GM21528 (cell line): ENCODE data around the gene DPH6.

Experiments
- ATAC-seq: cut with Tn5 transposase; IDR thresholded peaks from one replicate; pipeline ENCODE4 v1.9.1; 2021; ENCODE audit warnings: mild to moderate bottlenecking, moderate library complexity; ENCODE audit not compliant: unreplicated experiment, low FRiP score

DPH6 gene

DNA sequence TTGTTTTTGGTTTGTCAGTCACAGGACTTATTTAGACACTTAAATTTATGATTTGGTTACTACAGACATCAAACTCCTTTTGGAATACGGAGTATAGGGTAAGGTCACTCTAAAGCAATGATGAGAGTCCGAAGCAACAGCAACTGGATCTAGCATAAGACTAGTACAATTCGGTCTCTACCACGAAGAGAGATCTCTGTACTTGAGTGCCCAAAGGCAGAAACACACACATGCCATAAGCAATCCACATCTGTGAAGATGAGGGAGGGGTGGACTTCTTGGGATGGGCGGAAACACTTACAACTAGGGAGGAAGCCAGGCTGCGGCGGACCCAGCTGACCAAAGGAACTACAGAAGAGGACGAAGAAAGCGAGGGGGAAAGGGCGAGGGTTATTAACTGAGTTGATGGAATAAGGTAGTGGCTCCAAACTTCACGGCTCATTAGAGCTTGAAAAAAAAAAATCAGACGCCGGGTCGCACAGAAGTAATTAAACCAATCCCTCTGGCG lies 595 bp downstream of the DPH6 start:
- peak; percentile 24 for ATAC-seq

DNA sequence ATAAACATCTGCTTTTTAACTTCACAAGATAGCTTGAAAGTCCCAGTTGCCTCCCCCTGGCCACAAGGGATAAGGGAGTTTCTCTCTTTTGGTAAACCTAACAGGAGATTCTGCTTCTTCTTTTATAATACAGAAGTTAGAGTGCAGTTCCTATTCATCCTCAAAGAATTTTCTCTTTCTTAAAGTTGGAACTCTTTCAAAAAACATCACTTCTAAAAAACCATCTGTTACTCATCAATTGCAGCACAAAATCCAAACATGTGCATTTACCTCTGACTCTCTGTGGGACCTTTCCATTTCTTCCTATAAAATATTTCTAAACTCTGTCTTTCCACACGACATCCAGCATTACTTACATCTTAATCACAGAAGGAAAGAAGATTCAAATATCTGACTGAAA lies 5.1 kb downstream of the DPH6 start:
- ATAC-seq = no peak

DNA sequence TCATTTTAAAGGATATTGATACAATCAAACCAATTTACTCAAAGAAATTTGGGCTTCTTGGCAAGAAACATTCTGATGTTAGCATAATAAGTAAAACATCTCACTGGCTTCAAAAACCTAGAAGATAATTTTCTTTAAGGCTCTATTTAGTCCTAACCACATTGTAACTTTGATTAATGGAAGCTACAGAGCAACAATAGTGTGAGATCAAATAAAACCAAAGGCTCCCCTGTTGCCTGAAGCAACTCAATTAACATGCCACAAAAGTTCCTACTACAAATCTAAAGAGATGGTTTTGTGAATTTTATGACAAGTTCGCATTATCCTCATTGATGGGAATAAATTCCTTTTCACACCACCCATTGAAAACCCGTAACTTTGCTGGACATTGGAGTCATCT lies 5.9 kb downstream of the DPH6 start:
- no peak for ATAC-seq

DNA sequence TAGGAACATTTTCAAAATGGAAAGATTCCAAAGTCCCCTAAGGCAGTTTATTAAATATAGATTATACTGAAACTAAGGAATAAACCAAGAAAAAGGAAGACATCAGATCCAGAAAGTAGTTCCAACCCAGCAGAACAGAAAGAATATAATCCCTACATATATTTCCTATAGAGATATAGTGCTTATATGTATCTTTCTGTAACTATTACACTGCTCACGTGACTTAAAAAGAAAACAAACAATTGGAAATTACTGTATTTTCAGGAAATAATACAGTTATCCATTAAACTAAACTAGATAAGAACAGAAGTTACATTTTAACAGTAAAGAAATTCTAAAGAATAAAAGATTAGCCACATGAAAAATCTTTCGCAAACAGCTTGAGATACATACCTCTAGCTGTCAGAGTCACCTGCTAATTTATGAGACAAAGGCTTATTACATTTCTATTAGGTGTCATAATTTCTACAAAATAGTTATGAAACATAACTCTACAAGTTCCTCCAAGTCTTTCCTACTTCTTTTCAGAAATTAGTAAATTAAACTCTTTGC lies 10.5 kb downstream of the DPH6 start:
- no peak for ATAC-seq

DNA sequence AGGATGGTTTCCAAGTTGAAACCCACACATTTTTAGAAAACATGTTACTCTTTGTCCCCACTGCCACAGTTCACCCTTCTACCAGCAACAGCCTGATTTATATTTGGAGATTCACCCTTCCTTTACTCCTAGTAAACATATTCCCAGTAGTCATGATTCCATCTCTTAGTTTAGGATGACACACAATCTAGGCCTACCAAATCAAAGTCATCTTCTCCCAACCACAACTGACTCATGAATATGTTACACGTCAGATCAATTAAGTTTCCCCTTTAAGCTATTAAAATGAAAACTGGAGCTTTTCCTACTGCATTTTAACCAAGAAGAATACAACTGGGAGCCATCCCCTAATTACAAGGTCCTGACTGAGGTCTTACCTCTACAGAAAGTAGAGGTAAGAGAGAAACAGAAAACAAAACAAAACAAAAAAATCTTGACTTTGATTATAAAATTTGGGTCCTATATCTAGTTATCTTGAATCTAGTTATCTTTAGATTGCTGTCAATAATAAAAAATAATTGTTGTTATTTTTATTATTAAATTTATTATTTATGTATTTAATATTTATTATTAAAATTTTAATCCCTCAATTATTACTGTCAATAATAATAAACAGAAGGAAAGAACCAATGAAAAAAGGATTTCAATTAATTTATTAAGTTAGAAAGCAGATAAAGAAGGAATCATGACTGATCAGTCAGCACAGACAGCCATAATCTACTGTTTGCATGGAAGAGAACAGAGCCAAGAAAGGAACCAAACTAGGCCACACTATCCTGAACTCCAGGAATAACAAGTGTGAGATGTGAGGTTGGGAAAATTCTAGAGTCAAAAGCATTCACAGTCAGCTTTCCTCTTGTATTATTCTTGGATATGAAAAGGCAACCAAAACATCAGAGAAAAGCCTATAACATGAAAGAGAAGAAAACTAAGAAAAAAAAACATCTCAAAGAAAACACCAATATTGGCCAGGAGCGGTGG lies 12.5 kb downstream of the DPH6 start:
- ATAC-seq = no peak

DNA sequence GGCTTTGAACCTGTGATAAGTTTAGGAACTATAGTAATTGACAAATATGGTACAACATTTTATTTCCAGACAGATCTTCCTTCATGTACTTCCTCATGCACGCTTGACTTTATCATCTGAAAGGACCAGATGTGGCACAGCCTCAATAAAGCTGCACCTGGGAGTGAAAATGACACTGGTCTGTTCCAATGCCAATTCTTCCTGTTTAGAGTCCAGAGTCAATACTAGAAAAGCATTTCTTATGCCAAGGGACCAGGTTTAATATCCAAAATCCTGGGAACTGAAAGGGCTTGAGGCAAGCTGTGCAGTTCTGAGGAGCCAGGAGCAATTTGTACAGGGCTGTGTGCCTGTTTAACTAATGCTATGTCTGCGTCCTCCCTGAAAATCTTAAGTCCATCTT lies 15.3 kb downstream of the DPH6 start:
- no peak for ATAC-seq

DNA sequence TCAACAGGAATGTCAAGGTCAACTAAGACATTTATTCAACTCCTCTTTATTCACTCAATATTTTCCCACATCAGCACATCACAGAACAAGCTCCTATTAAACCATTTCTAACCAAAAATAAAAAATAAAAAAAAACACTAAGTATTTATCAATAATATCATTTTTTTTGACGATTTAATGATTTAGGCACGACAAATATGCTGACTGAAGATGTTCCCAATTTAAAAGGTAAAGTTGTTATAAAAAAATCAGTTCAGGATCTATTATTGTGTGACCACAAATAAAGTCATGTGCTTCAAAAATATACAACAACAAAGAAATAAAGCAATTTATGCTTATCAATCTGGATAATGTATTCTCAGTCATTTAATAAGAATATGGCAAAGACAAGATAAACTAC lies 16.2 kb downstream of the DPH6 start:
- no peak for ATAC-seq

DNA sequence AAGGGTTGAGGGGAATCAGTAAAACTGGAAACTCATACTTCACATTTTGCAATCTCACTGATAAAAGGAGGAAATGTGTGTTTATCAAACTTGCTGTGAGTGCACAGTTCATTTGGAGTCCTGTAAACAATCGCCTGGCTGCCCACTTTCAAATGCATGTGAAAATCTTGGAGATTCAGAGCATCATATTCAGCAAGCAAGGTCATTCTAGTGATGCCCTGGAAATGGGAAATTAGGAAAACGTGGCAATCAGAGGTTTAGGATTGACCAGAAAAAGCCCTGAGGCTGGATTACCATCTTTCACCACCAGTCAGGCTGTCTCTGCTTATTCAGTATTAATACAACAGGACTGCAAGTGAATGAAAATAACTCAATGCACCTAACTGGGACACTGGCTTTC lies 23.9 kb downstream of the DPH6 start:
- ATAC-seq = no peak

DNA sequence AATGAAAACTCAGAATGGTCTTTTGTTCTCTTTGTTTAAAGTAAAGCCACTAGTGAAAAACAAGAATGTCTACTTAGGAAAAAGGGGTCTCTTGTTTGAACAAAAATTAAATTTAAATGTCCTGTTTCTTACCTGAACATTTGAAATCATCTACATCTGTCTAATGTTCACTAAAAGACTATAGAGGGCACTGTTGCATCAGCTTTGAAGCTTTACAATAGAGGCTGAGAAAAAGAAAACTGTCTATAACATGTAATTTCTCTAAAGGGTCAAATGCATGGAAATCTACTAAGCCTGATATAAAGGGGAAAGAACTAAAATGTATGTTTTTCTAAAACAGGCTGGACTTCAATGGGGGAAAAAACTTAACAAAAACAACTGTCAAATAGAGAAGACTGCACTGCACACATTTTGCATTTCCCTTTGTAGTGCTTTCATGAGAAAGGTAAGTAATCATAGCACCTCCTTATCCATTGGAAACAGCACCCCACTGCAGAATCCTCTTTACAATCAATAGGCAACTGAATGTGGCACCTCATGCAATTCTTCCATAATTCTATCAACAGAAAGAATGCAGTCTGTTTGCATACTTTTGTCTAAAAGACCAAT lies 26.3 kb downstream of the DPH6 start:
- ATAC-seq = peak; percentile 81

DNA sequence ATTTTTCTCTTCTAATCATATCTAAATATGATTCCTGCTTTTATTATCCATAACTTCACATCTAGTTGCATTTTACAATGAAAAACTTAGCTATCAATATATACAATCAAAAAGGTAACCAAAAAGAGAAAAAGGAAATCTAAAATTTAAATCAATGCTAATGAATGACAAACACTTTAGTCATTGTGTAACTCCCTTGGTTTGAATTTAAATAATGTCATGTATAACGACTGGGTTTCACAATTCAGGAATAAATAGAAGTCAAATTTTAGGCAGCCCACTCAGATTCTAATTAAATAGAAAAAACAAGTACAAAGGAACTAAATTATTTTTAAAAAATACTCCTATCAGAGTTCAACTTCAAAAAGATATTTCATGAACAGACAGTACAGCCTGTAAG lies 26.9 kb downstream of the DPH6 start:
- ATAC-seq = no peak

DNA sequence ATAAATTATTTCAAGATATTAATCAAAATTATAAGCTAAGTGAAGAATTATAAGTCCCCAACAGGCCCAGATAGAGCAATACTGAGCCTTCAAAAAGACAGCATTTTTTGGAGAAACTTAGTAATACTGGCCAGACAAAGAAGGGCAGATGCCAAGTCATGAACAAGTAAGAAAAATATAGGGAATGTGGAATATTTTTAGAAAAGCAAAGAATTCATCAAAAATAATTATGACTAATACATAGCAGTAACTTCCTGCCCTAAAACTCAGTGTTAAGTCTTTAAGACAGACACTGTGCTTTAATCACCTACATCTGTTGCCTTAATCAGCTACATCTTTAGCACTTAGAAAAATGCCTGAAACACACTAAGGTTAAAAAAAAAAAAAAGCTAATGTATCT lies 31.2 kb downstream of the DPH6 start:
- ATAC-seq = no peak

DNA sequence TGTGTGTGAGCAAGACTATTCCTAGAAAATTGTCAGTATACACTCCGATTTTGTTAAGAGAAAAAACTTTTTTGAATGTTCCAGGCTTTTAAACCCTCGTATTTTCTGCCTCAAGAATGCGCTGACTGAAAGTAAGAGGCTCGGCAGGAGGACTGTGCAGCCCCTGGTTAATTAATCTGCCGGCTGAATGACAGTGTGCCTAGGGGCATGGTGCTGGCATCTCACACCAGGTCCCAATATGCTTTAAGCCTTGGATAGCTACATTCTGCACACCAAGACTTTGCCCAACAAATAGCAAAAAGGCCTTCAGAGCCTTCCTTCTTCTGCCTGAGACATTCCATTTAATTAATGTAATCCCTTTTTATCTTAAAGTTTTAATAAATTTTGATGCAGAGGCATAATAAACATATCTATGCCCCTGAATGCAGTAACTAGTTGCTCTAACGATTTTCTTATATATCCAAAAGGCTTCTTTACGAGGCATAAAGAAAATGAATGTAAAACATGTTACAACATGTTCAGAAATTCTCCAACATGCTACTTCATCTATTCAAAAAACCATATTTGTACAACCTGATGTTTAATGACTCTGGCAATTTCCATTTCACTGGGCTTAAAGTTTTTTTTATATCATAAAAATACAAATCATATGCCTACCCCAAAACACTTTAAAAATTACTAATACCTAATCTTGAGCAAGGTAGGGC lies 37.9 kb downstream of the DPH6 start:
- no peak for ATAC-seq

DNA sequence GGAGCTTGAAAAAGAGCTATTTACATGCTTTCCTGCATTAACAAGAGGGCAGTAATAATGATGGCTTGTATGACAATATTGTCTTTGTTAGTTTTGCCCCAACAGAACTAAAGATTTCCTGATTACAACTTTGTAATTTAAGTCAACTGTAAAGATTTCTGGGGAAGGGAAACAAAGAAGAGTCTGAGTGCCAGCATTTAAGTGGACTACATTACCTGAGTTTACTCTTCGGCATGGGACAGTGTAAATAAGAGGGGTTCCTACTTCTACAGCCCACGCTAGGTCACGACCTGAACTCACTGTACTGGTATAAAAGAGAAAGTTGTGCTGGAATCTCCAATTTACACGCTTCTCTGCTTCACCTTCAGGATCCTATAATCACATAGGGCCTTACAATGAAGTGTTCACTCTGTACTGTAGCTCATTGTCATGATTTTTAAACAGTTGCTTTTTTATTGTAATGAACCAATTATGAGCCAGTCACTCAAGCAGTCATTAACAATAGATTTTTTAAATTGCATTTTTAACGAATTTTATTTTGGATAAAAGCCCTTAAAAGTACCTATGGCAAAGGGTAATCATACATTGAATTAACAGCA lies 39.6 kb downstream of the DPH6 start:
- ATAC-seq = no peak

DNA sequence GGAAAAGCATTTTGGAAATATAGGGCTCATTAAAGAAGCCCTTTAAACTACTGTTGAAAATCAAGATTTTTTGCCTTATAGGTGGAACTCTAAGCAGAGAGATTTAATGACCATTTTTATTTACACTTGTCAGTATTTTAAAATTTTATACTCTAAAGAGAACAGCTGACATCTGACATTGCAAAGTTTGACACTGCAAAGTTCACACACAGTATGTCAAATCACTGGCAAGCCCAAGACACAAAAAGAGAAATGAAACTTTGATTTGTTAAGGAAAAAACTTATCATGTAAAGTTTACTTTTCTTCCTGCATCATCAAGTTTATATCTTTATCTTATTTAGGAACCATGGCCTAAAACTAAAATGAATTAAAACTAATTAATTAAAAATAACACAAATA lies 40.2 kb downstream of the DPH6 start:
- ATAC-seq = no peak

DNA sequence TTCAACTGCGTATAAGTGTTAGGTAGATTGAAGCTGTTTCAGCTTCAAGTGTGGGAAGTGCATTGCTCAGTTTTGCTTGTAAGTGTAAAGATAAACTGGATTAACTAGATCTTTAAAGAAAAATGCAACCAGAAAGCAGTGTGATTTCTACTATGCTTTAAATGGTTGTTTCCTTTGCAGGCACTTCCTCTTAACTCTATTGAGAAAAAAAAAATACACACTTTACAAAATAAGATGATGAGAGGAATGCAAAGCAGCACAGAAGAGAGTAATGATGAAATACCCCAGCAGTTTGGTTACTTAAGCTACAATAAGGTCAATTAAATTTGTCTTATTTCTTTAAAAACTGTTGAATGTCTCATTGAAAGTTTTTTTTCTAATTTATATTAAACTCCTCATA lies 40.8 kb downstream of the DPH6 start:
- ATAC-seq = no peak

DNA sequence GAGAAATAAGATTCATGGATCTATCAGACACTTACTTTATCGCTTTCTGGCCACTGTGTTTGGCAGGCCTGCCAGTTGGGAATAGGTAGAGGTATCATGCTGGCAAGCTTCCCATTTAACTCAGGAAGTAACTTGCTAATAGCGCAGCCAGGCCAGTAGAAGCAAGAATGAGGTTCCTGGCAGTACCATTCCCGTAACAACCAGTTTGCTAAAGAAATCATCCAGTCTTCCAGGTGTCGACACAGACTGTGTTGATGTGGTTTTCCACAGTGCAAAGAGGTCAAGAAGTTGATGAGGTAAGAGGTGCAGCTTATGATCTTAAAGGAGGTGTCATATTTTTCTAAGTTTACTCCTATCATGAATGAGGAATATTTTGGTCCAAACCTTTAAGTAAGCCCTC lies 46.2 kb downstream of the DPH6 start:
- no peak for ATAC-seq

DNA sequence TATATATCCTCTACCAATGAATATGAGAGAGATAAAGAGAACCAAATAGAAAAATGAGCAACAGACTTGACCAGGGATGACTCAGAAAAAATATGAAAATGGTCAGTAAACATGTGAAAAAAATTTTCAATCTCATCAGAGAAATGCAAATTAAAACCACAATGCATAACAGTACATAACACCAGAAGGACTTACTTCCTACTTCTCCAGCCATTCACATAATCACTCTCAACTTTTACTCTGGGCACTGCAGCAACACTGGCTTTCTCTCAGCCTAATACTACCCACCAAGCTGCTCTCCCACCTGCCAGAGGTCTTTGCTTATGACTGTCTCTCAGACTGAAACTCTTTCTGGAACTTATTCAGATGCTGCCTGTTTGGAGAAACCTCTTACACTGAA lies 49.4 kb downstream of the DPH6 start:
- peak; percentile 100 for ATAC-seq

DNA sequence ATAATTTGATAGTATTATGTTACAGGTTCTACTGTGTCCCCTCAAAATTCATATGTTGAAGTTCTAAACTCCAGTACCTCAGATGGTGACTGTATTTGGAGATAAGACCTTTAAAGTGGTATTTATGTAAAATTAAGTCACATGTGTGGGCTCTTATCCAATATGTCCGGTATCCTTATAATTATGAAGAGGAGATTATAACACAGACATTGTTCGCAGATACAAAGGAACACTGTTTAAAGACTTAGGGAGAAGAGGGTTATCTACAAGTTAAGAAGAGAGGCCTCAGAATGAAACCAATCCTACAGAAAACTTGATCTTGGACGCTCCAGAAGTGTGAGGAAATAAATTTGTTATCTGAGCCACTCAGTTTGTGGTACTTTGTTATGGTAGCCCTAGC lies 50.9 kb downstream of the DPH6 start:
- no peak for ATAC-seq

DNA sequence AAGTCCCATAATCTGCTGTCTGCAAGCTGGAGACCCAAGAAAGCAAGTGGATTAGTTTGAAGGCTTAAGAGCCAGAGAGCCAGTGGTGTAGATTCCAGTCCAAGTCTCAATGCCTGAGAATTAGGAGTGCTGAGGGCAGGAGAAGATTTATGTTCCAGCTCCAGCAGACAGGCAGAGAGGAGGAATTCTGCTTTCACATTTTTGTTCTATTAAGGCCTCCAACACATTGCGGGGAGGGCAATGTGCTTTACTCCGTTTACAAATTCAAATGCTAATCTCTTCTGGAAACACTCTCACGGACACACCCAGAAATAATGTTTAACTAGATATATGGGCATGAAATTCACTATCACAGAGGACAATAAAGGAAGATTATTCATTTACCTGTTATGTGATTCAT lies 54.0 kb downstream of the DPH6 start:
- ATAC-seq = no peak

DNA sequence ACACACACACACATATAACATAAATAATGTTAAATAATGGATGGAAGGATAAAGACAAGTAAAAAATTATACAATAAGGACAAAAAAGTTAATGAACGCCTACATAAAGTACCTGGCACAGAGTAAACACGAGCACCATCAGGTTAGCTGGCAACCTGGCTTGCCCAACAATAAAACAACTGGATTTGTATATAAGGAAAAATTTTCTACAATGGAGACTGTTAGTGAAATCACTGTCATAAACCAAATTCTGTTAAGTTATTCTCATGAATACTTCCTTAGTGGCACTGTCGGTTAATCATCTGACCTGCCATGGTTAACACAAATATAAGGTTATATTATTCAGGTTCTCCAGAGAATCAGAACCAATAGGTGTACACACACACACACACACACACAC lies 54.8 kb downstream of the DPH6 start:
- no peak for ATAC-seq

DNA sequence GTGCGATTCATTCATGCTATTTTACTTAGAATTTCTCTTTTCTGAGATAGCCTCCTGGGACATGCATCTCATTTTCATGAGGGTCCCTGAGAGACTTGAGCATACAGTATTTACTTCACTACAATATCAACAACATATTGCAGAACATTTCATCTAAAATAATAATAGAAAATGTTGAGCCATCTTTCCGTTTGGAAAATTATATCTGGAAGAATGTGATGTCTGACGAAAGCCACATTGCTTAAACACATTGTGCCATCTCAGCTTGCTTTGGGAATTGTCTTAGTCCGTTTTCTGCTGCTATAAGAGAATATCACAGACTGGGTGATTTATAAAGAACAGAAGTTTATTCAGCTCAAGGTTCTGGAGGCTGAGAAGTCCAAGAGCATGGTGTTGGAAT lies 55.5 kb downstream of the DPH6 start:
- ATAC-seq = no peak
